Activated CD8-positive, alpha-beta memory T cell treated with anti-CD3 and anti-CD28 coated beads, Interleukin-2, amount 10 ng/mL, durations not matched to agents 7 days and 5 days (primary cell): Measurements from ENCODE around the gene DCP2. TPM values are rescaled to one million over a fixed set of nuclear protein-coding genes. Genes with fewer than 3 reads are reported as not detected.

Experiments
- ATAC-seq: fragments of 150-1000 bp; cut with Tn5 transposase; one replicate; pipeline ENCODE4 v1.10.0; 2021; ENCODE audit warnings: moderate library complexity
- CTCF ChIA-PET: fragments of 350-600 bp; sonication (Branson Sonifier 250); formaldehyde crosslinking; loops from one replicate; lab custom pipeline; 2021; ENCODE audit warnings: antibody characterized with exemption; lab: Charles Lee
- DNase-seq: peaks from one replicate; pipeline ENCODE4 v3.0.0-alpha.2; 2020
- H3K27ac Mint-ChIP-seq: one replicate; pipeline ENCODE4 v1.8.0; 2021; ENCODE audit warnings: mild to moderate bottlenecking, mixed read lengths
- H3K27me3 Mint-ChIP-seq: one replicate; pipeline ENCODE4 v1.8.0; 2021; ENCODE audit warnings: mixed read lengths
- H3K36me3 Mint-ChIP-seq: one replicate; pipeline ENCODE4 v1.8.0; 2021; ENCODE audit warnings: mild to moderate bottlenecking, mixed read lengths
- H3K4me1 Mint-ChIP-seq: one replicate; pipeline ENCODE4 v1.8.0; 2021; ENCODE audit warnings: mixed read lengths
- H3K4me3 Mint-ChIP-seq: one replicate; pipeline ENCODE4 v1.8.0; 2021; ENCODE audit warnings: mild to moderate bottlenecking, moderate library complexity, mixed read lengths
- H3K9me3 Mint-ChIP-seq: one replicate; pipeline ENCODE4 v1.8.0; 2022; ENCODE audit warnings: low read depth, mixed read lengths
- total RNA-seq, 2 experiments: library from RNA; stranded (reverse); gene quantifications; one replicate each; pipeline ENCODE4 v1.2.3, GENCODE V29; 2021

The DCP2 gene
- total RNA-seq, 2 experiments from 2014 or later, result 90.4 to 108 TPM

- DNase-seq (no peak), ATAC-seq (no peak)
- no peaks in the 10 kb centered on the region for H3K27me3 Mint-ChIP-seq
- no peak overlapping the region for H3K4me3 Mint-ChIP-seq
- no peaks in the 10 kb centered on the region for H3K9me3 Mint-ChIP-seq
- H3K36me3 Mint-ChIP-seq, result peaks cover 9% of the 10 kb centered on the region
- peaks cover 4% of the 10 kb centered on the region for H3K4me1 Mint-ChIP-seq
- no peak overlapping the region for H3K27ac Mint-ChIP-seq
- CTCF ChIA-PET, result interaction anchor here (1.5 kb wide), 1 partner anchor 35 kb away, joined by 4 read pairs; no protein-coding TSS in a partner anchor
These were observed 54.5 kb downstream of the DCP2 start for GRCh38 chr5:113031104-113031503.

- Mint-ChIP-seq H3K4me3 (no peak overlapping the region), H3K36me3 (peaks cover 8% of the 10 kb centered on the region), H3K9me3 (no peaks in the 10 kb centered on the region), H3K27me3 (no peaks in the 10 kb centered on the region), H3K27ac (no peak overlapping the region), H3K4me1 (peaks cover 4% of the 10 kb centered on the region)
- CTCF ChIA-PET, result interaction anchor here (1.5 kb wide), 1 partner anchor 35 kb away, joined by 4 read pairs; no protein-coding TSS in a partner anchor
- no peak for ATAC-seq
- no peak for DNase-seq
These were observed 55.0 kb downstream of the DCP2 start for GRCh38 chr5:113031557-113031956.

- no peaks in the 10 kb centered on the region for H3K27me3 Mint-ChIP-seq
- CTCF ChIA-PET, result interaction anchor here (1.4 to 1.8 kb wide), 2 partner anchors 9 to 39 kb away, joined by 3 to 7 read pairs; no protein-coding TSS in a partner anchor
- DNase-seq (no peak), ATAC-seq (no peak)
- H3K36me3 Mint-ChIP-seq, result no peaks in the 10 kb centered on the region
- H3K4me3 Mint-ChIP-seq, result no peak overlapping the region
- H3K4me1 Mint-ChIP-seq, result peaks cover 4% of the 10 kb centered on the region
- H3K9me3 Mint-ChIP-seq, result no peaks in the 10 kb centered on the region
- no peak overlapping the region for H3K27ac Mint-ChIP-seq
These were observed 57.7 kb downstream of the DCP2 start for GRCh38 chr5:113034182-113034773.

GRCh38 chr5:113035096-113035495, 58.5 kb downstream of the DCP2 start:
- H3K36me3 Mint-ChIP-seq, result no peaks in the 10 kb centered on the region
- peaks cover 4% of the 10 kb centered on the region for H3K4me1 Mint-ChIP-seq
- H3K9me3 Mint-ChIP-seq, result no peaks in the 10 kb centered on the region
- DNase-seq (no peak), ATAC-seq (no peak)
- CTCF ChIA-PET, result no interaction called here
- H3K27ac Mint-ChIP-seq, result no peak overlapping the region
- no peaks in the 10 kb centered on the region for H3K27me3 Mint-ChIP-seq
- H3K4me3 Mint-ChIP-seq, result no peak overlapping the region

GRCh38 chr5:113036321-113036720, 59.7 kb downstream of the DCP2 start:
- H3K27me3 Mint-ChIP-seq, result no peaks in the 10 kb centered on the region
- no peak for ATAC-seq
- peaks cover 4% of the 10 kb centered on the region for H3K4me1 Mint-ChIP-seq
- CTCF ChIA-PET, result no interaction called here
- no peak overlapping the region for H3K4me3 Mint-ChIP-seq
- H3K9me3 Mint-ChIP-seq, result no peaks in the 10 kb centered on the region
- H3K27ac Mint-ChIP-seq, result no peak overlapping the region
- DNase-seq, result no peak
- H3K36me3 Mint-ChIP-seq, result no peaks in the 10 kb centered on the region

GRCh38 chr5:113036826-113037225, 60.2 kb downstream of the DCP2 start:
- Mint-ChIP-seq H3K4me1 (peaks cover 4% of the 10 kb centered on the region), H3K4me3 (no peak overlapping the region), H3K36me3 (no peaks in the 10 kb centered on the region), H3K9me3 (no peaks in the 10 kb centered on the region), H3K27me3 (no peaks in the 10 kb centered on the region), H3K27ac (no peak overlapping the region)
- DNase-seq (no peak), ATAC-seq (no peak)
- CTCF ChIA-PET, result no interaction called here

- no peak for ATAC-seq
- H3K36me3 Mint-ChIP-seq, result no peaks in the 10 kb centered on the region
- H3K4me1 Mint-ChIP-seq, result no peaks in the 10 kb centered on the region
- H3K9me3 Mint-ChIP-seq, result no peaks in the 10 kb centered on the region
- DNase-seq, result no peak
- no peak overlapping the region for H3K4me3 Mint-ChIP-seq
- H3K27ac Mint-ChIP-seq, result no peak overlapping the region
- CTCF ChIA-PET, result no interaction called here
- H3K27me3 Mint-ChIP-seq, result no peaks in the 10 kb centered on the region
These were observed 61.5 kb downstream of the DCP2 start for GRCh38 chr5:113038136-113038535.

GRCh38 chr5:113038714-113039113, 62.1 kb downstream of the DCP2 start:
- H3K9me3 Mint-ChIP-seq, result no peaks in the 10 kb centered on the region
- no peaks in the 10 kb centered on the region for H3K27me3 Mint-ChIP-seq
- H3K4me3 Mint-ChIP-seq, result no peak overlapping the region
- no peak overlapping the region for H3K27ac Mint-ChIP-seq
- CTCF ChIA-PET, result no interaction called here
- DNase-seq, result no peak
- H3K4me1 Mint-ChIP-seq, result no peaks in the 10 kb centered on the region
- no peaks in the 10 kb centered on the region for H3K36me3 Mint-ChIP-seq
- ATAC-seq, result no peak

GRCh38 chr5:113039229-113039933, 62.8 kb downstream of the DCP2 start:
- ATAC-seq (no peak), DNase-seq (no peak)
- no peak overlapping the region for H3K27ac Mint-ChIP-seq
- no peaks in the 10 kb centered on the region for H3K9me3 Mint-ChIP-seq
- no peaks in the 10 kb centered on the region for H3K4me1 Mint-ChIP-seq
- CTCF ChIA-PET, result no interaction called here
- no peak overlapping the region for H3K4me3 Mint-ChIP-seq
- no peaks in the 10 kb centered on the region for H3K36me3 Mint-ChIP-seq
- no peaks in the 10 kb centered on the region for H3K27me3 Mint-ChIP-seq

- CTCF ChIA-PET, result no interaction called here
These were observed 63.3 kb downstream of the DCP2 start for GRCh38 chr5:113039934-113040285.

GRCh38 chr5:113040672-113041260, 64.2 kb downstream of the DCP2 start:
- no peaks in the 10 kb centered on the region for H3K4me1 Mint-ChIP-seq
- H3K4me3 Mint-ChIP-seq, result no peak overlapping the region
- ATAC-seq, result no peak
- H3K27ac Mint-ChIP-seq, result no peak overlapping the region
- H3K9me3 Mint-ChIP-seq, result no peaks in the 10 kb centered on the region
- no peak for DNase-seq
- H3K36me3 Mint-ChIP-seq, result no peaks in the 10 kb centered on the region
- no peaks in the 10 kb centered on the region for H3K27me3 Mint-ChIP-seq
- CTCF ChIA-PET, result no interaction called here

More at GRCh38 chr5:113039934-113040285, 63.3 kb downstream of the DCP2 start:
- no peaks in the 10 kb centered on the region for H3K36me3 Mint-ChIP-seq
- no peaks in the 10 kb centered on the region for H3K4me1 Mint-ChIP-seq
- H3K9me3 Mint-ChIP-seq, result no peaks in the 10 kb centered on the region
- DNase-seq (no peak), ATAC-seq (no peak)
- H3K27ac Mint-ChIP-seq, result no peak overlapping the region
- H3K4me3 Mint-ChIP-seq, result no peak overlapping the region
- no peaks in the 10 kb centered on the region for H3K27me3 Mint-ChIP-seq

- Mint-ChIP-seq H3K4me1 (no peaks in the 10 kb centered on the region), H3K4me3 (no peak overlapping the region), H3K27ac (no peak overlapping the region), H3K36me3 (no peaks in the 10 kb centered on the region), H3K9me3 (no peaks in the 10 kb centered on the region), H3K27me3 (no peaks in the 10 kb centered on the region)
- CTCF ChIA-PET, result interaction anchor here (0.7 to 2.2 kb wide), 3 partner anchors 10 to 194 kb away, joined by 3 to 5 read pairs (median 3); no protein-coding TSS in a partner anchor
- ATAC-seq (no peak), DNase-seq (no peak)
These were observed 66.1 kb downstream of the DCP2 start for GRCh38 chr5:113042491-113043243.

- no peaks in the 10 kb centered on the region for H3K27me3 Mint-ChIP-seq
- DNase-seq, result no peak
- no peaks in the 10 kb centered on the region for H3K4me1 Mint-ChIP-seq
- H3K36me3 Mint-ChIP-seq, result no peaks in the 10 kb centered on the region
- H3K9me3 Mint-ChIP-seq, result no peaks in the 10 kb centered on the region
- ATAC-seq, result no peak
- H3K27ac Mint-ChIP-seq, result no peak overlapping the region
- CTCF ChIA-PET, result interaction anchor here (2.2 kb wide), 1 partner anchor 9 kb away, joined by 5 read pairs; no protein-coding TSS in a partner anchor
- no peak overlapping the region for H3K4me3 Mint-ChIP-seq
These were observed 66.9 kb downstream of the DCP2 start for GRCh38 chr5:113043491-113043931.
